Epithelial cell of esophagus (primary cell): ENCODE data around the gene CCL7.
A peak's percentile ranks its signal among the peaks of the same experiment; 100 is the strongest.

Experiments
- DNase-seq: peaks from one replicate; pipeline ENCODE4 v3.0.0; 2010; ENCODE audit warnings: low read depth
- H3K4me3 ChIP-seq: 2 replicates; pipeline ENCODE4 v1.5.1; 2011; ENCODE audit warnings: mild to moderate bottlenecking, low read length, control low read depth
- CTCF ChIP-seq: IDR thresholded peaks from 2 replicates; pipeline ENCODE4 v1.5.1; 2011; ENCODE audit warnings: low read depth, mild to moderate bottlenecking, low read length, control low read depth, inconsistent platforms; ENCODE audit not compliant: insufficient read depth; ENCODE audit errors: missing control alignments

The CCL7 gene

GRCh38 chr17:34306466-34306865, 36.4 kb downstream of the CCL7 start:
- TF ChIP-seq CTCF = peak; percentile 36
- no peak overlapping the region for H3K4me3 ChIP-seq
- peak; percentile 41 for DNase-seq

GRCh38 chr17:34307110-34307509, 37.1 kb downstream of the CCL7 start:
- TF ChIP-seq CTCF = no peak
- no peak overlapping the region for H3K4me3 ChIP-seq
- no peak for DNase-seq

GRCh38 chr17:34308371-34308770, 38.4 kb downstream of the CCL7 start:
- DNase-seq = no peak
- no peak for TF ChIP-seq CTCF
- H3K4me3 ChIP-seq = no peak overlapping the region

GRCh38 chr17:34311291-34311690, 41.3 kb downstream of the CCL7 start:
- no peak overlapping the region for H3K4me3 ChIP-seq
- DNase-seq = no peak
- TF ChIP-seq CTCF = no peak

- DNase-seq = no peak
- no peak overlapping the region for H3K4me3 ChIP-seq
- TF ChIP-seq CTCF = no peak
These were observed 42.1 kb downstream of the CCL7 start for GRCh38 chr17:34312080-34312479.

GRCh38 chr17:34313164-34313563, 43.1 kb downstream of the CCL7 start:
- no peak for TF ChIP-seq CTCF
- H3K4me3 ChIP-seq = no peak overlapping the region
- peak; percentile 6 for DNase-seq

GRCh38 chr17:34314279-34314678, 44.3 kb downstream of the CCL7 start:
- no peak for TF ChIP-seq CTCF
- H3K4me3 ChIP-seq = no peak overlapping the region
- DNase-seq = no peak
